NAMALWA (cell line): ENCODE measurements around the gene TMEM272.
A peak's percentile ranks its signal among the peaks of the same experiment; 100 is the strongest.

Experiments
- DNase-seq: peaks from one replicate; pipeline ENCODE4 v3.0.0-alpha.2; 2015; ENCODE audit warnings: low spot score

TMEM272 gene

GRCh38 chr13:51804295-51805172 is 40.4 kb downstream of the TMEM272 start:
- no peak for DNase-seq

DNA sequence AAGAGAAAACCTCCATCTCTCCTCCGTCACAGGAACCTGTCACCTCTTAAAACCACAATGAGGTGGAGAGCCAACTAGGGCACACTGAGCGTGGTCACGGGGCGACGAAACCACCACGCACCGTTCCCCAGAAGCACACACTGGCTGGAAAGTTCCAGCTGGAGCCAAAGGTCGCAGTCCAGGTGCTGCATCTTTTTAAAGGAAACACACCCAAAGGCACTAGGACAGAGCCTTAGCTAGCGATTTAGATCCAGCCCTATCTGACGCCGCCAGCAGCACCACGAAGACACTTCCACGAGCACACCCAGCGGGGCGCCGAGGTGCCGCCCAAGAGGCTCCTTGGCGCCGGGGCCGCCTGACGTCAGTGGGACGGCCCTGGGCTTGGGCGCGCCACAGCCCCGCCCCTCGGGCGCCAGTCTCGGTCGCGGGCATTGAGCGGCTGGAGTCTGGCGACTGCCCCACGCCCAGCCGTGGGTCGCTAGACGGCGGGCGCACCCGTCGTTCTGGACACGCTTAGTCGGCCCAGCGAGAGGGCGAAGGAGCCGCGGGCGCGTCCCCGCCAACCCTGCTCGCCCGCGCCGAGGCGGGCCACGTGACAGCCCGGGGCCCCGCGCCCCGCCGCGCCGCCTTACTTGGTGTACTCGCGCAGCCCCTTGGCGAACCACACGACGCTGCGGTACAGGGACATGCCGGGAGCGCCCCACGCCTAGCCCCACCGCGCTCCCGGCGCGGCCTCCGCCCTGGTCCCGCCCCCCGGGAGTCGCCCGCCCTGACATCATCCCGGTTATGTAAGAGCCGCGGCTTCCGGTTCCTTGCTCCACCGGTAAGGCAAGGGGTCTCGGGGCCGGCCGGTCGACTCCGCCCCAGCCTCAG is 41.3 kb downstream of the TMEM272 start, which contains the start of gene DHRS12:
Gene DHRS12, minus strand, starts transcription at position 742 of the 873 bp plus-strand sequence. CDS start 4,504 bp downstream, outside the sequence.
- peak; percentile 91 for DNase-seq

- DNase-seq = no peak
Observed at GRCh38 chr13:51802631-51803418, 42.2 kb downstream of the TMEM272 start.

DNA sequence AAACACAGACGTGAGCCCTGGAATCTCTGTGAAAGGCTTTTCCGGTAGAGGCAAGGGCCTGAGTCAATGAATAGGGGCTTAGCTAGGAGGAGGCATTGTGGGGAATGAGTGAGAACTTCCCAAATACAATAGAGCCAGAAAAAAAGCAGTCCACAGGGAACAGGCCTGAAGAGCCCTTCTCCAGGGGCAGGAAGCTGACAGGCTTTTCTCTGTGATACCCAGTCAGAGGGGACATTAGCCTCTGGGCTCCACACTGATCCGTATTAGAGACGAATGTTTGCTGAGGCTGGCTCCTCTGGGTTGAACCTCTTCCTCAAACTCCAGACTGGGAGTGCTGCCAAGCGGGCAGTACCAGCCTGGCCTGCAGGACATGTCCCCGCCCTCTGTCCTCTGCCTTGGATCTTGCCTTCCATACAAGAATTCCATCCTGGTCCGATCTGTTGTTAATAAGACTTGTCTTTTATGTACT is 43.3 kb downstream of the TMEM272 start:
- DNase-seq = no peak

- no peak for DNase-seq
Observed at GRCh38 chr13:51800486-51800885, 44.5 kb downstream of the TMEM272 start.

GRCh38 chr13:51799261-51799660 is 45.7 kb downstream of the TMEM272 start:
- DNase-seq = no peak

- peak; percentile 77 for DNase-seq
Observed at GRCh38 chr13:51797664-51798488, 47.1 kb downstream of the TMEM272 start.

DNA sequence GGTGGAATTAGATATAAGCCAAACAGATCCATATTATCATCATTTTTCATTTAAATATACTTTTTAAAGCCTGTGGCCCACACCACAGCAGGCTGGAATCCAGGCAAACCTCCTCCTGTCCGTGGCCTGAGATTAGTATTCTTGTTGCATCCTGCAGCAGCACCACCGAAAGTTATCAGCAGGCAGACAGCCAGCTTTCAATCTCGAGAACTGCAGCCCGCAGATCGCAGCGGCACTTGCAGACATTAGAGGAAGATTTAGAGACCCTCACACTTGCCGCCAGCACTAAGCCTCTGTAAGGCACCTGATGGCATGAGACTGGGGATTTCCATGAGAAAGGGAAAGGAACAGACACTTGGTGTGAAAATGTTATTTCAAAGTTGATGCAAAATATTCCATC is 48.4 kb downstream of the TMEM272 start:
- DNase-seq = no peak

DNA sequence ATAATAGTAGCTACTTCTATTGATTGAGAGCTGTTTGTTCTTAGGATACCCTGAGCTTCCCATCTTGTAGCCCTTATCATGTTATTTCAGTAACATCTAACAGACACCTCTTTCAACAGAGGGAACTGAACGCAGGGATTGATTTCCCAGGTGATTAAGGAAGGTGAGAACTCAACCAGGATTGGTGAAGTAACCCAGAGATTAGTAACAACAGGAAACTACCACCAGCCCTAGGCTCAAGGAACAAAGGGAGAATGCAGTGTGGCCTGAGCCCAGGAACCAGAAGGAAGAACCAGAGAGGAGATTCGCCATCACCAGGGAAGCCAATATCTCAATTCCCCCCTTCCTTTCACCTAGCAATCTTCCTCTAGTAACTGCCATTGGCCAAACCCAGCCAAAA is 49.6 kb downstream of the TMEM272 start:
- no peak for DNase-seq

GRCh38 chr13:51794964-51795363 is 50.0 kb downstream of the TMEM272 start:
- DNase-seq = no peak

GRCh38 chr13:51793570-51794271 is 51.3 kb downstream of the TMEM272 start:
- peak; percentile 48 for DNase-seq

DNA sequence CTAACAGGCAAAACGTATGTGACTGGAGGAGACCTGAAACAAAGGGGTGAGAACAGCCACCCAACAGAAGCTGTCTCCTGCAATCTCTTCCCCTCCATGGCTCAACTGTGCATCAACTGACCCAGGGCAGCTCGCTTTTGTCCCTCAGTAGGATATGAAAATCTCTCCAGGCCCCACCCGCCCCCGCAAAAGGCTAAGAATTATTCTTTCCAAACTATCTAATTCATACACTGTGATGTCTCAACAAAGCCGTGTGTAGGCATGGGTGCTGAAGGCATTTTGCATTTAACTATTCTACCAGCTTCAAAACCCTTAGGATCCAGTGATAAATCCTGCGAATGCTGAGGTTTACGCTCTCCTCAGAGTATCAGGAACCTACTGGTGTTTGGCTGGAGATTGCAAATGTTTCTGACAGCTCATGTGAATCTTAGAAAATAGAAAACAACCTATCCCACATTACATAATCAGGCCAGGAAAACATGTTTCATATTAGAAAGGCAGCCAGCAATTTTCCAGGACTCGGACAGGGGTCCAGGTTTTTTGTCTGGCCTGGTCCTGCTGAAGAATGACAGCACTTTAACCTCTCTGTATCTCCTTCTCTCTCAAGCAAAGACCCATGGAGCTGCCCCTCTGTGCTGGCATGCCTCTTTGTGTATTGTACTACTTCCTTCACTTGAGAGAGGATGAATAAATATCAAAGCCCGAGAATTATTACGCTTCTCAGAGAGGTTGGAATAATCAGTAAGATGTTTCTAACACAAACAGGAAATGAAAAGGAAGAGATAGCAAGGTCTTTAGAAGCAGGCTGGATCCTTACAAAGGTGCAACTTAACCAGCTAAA is 58.3 kb downstream of the TMEM272 start:
- DNase-seq = no peak

GRCh38 chr13:51785712-51786424 is 59.1 kb downstream of the TMEM272 start:
- no peak for DNase-seq

DNA sequence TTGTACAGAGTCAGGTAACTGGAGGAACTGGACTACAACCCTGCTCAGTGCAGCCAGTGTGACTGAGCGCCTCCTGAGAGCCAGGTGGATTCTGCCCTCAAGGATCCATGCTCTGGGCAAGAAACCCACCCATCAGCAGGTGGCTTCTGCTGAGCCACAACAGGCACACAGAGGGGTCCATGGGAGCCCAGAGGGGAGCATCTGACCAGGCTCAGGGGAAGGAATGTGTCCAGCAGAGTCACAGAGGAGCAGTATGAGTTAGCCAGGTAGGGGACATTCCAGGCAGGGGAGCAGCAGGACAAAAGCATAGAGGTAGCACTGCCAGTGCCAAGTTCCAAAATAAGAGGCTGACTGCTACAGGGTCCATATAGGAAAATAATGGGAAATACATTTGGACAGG is 60.9 kb downstream of the TMEM272 start:
- DNase-seq = no peak

DNA sequence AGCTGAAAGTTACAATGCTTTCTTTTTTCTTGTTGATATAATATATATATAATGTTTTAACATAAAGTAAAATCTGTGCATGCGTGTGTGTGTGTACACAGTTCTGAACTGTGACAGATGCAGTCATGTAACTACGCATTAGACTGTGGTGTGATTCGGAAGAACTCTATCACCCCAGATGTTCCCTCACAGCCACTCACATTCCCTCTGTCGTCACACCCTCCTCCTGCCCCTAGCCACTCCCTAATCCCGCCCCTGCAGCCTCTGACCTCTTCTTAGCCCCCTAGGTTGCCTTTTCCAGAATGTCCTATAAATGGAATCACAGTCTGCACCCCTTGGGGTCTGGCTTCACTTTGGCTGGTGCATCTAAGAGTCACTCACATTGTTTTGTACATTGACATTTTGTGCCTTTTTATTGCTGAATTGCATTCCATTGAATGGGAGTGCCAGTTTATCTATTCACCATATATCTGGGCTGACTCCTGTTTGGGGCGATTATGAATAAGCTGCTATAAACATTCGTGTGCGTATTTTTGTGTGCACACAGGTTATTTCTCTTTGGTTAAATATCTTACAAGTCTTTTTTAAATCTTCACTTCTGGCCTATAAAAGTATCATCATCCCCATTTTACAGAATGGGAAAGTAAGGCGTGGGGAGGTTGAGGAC is 61.4 kb downstream of the TMEM272 start:
- no peak for DNase-seq

- no peak for DNase-seq
Observed at GRCh38 chr13:51782026-51782710, 62.8 kb downstream of the TMEM272 start.

DNA sequence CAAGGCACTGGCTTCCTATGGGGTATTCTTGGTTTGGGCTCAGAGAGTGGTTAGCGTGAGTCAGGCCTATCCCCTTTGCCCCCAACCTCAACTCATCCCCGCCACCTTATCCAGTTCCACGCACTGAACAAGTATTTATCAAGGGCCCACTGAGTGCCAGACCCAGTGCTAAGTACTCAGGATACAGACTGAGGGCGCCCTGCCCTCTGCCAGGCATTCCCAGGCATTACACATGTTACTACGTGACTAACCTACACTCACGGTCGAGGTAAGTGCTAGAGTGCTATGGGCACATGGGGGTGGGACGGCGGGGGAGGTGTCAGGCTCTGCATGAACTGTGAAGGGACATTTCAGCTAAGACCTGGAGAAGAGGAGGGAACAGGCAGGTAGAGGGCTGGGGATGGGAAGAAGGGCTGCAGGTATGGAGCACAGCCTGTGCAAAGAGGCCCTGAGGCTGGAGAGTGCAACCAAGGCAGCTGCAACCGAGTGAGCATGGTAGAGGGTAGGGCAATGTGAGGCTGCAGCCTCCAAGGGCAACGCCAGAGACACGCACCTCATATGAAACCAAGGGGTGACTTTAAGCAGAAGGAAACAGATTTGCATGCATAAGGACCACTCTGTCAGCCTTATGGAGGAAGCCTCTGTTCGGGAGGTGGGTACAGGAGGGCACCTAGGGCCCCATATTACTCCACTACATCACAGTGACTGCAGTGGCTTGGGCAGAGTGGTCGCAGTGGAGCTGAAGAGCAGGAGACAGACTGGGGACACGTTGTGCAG is 63.5 kb downstream of the TMEM272 start:
- peak; percentile 40 for DNase-seq
